DND-41 (cell line): ENCODE measurements around the gene RACGAP1.

ENCODE experiments used
- CTCF ChIP-seq: IDR thresholded peaks from 2 replicates; pipeline ENCODE4 v1.5.1; 2012; ENCODE audit warnings: borderline replicate concordance, low read length, moderate library complexity, mild to moderate bottlenecking; ENCODE audit not compliant: poor library complexity, severe bottlenecking; ENCODE audit errors: extremely low read depth
- EZH2 ChIP-seq: IDR thresholded peaks from 3 replicates; pipeline ENCODE4 v1.6.1; 2012; ENCODE audit warnings: borderline replicate concordance, low read depth, mild to moderate bottlenecking, moderate library complexity, low read length, inconsistent platforms; ENCODE audit not compliant: severe bottlenecking

- TF ChIP-seq CTCF (no peak), EZH2 (no peak)
Observed at GRCh38 chr12:50032854-50033581, 7.7 kb upstream of the RACGAP1 start.
